ENCODE data around the gene CES2. TPM values are rescaled to one million over a fixed set of nuclear protein-coding genes. Genes with fewer than 3 reads are reported as not detected.

Gene CES2, protein sequence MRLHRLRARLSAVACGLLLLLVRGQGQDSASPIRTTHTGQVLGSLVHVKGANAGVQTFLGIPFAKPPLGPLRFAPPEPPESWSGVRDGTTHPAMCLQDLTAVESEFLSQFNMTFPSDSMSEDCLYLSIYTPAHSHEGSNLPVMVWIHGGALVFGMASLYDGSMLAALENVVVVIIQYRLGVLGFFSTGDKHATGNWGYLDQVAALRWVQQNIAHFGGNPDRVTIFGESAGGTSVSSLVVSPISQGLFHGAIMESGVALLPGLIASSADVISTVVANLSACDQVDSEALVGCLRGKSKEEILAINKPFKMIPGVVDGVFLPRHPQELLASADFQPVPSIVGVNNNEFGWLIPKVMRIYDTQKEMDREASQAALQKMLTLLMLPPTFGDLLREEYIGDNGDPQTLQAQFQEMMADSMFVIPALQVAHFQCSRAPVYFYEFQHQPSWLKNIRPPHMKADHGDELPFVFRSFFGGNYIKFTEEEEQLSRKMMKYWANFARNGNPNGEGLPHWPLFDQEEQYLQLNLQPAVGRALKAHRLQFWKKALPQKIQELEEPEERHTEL
- total RNA-seq: 78.2 and 434 TPM in 2 replicates

DNA sequence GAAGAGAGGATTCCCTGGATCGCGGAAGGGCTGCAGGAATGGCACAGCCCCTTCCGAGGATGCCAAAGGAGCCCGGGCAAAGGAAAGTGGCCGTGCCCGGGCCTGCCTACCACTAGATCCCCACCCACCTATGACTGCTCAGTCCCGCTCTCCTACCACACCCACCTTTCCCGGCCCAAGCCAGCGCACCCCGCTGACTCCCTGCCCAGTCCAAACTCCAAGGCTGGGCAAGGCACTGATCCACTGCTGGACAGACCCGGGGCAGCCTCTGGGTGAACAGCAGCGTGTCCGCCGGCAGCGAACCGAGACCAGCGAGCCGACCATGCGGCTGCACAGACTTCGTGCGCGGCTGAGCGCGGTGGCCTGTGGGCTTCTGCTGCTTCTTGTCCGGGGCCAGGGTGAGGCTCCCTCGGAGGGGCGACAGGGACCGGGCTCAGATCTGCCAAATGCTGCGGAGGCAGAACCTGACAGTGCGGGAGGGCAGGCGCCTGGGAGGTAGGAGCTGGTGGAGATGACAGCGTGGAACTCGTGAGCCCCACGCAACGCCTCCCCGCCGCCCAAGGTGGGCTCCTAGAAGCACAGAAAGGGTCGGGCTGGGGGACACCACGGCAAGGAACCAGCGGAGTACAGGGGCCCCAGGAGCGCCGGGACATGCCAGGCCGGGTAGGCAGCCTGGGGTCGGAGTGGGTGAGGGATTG is at the start of gene CES2:
Gene CES2 (plus strand): TSS at position 203 of the 698 bp plus-strand sequence. CDS start 120 bp downstream, at position 323.
- DNase-seq (ENCODE audit: low read depth): peak; percentile 80
- peaks cover 23% of the 10 kb centered on the region for H3K36me3 ChIP-seq (ENCODE audit: control insufficient read depth, insufficient read depth, low read length)
- no peak for FAIRE-seq
- TF ChIP-seq, protein P1, sequence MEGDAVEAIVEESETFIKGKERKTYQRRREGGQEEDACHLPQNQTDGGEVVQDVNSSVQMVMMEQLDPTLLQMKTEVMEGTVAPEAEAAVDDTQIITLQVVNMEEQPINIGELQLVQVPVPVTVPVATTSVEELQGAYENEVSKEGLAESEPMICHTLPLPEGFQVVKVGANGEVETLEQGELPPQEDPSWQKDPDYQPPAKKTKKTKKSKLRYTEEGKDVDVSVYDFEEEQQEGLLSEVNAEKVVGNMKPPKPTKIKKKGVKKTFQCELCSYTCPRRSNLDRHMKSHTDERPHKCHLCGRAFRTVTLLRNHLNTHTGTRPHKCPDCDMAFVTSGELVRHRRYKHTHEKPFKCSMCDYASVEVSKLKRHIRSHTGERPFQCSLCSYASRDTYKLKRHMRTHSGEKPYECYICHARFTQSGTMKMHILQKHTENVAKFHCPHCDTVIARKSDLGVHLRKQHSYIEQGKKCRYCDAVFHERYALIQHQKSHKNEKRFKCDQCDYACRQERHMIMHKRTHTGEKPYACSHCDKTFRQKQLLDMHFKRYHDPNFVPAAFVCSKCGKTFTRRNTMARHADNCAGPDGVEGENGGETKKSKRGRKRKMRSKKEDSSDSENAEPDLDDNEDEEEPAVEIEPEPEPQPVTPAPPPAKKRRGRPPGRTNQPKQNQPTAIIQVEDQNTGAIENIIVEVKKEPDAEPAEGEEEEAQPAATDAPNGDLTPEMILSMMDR (IDR thresholded peaks at IDR 0.05; ENCODE audit: insufficient read depth, low read length, severe bottlenecking): no peak
- H3K27me3 ChIP-seq (ENCODE audit: control insufficient read depth, insufficient read depth, low read length): no peaks in the 10 kb centered on the region
- H3K4me3 ChIP-seq (ENCODE audit: low read depth, low read length): peak within 1 kb of the TSS; percentile 95

DNA sequence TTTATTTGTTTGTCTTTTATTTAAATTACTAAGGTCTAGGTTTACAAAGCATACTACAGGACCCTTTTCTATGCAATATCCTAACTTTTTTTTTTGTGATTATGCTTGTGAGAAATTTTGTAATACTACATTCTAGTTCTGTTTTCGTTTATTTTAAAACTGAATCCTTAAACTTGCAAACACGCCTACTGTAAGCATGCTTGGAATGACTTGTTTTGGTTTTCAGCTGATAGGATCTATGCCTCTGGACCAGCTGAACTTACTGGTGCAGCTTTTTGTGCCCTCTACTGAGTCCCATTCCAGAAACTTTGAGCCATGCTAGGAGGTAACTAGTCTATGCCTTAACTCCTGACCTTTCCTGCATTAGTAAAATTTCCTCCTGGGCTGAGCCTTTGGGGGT is 49.0 kb upstream of the CES2 start:
- Histone ChIP-seq H3K27me3 (ENCODE audit: control insufficient read depth, insufficient read depth, low read length) (no peaks in the 10 kb centered on the region), H3K36me3 (ENCODE audit: control insufficient read depth, insufficient read depth, low read length) (peaks cover 10% of the 10 kb centered on the region), H3K4me3 (ENCODE audit: low read depth, low read length) (no peak overlapping the region)
- TF ChIP-seq, protein P1 (IDR thresholded peaks at IDR 0.05; ENCODE audit: insufficient read depth, low read length, severe bottlenecking): no peak
- FAIRE-seq: no peak
- DNase-seq (ENCODE audit: low read depth): no peak

DNA sequence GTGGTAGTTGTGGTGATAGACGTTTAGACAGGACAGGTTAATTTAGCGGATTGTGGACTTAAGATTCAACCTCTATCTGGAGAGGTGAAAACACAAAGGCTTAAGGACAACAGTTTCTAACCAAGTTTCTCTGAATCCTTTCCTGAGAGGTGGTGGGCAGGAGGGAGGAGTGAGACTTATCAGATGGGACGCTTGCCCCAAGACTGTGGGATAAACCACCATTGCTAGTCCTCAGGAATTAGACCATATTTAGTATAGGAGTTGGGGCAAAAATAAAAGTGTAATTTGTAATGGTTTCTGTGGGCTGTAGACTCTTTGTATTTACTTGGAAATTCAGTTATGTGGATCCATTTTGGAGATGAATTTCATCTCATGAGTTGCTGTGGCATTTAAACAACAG is 48.4 kb upstream of the CES2 start:
- FAIRE-seq (no peak), DNase-seq (ENCODE audit: low read depth) (no peak)
- Histone ChIP-seq H3K4me3 (ENCODE audit: low read depth, low read length) (no peak overlapping the region), H3K36me3 (ENCODE audit: control insufficient read depth, insufficient read depth, low read length) (peaks cover 10% of the 10 kb centered on the region), H3K27me3 (ENCODE audit: control insufficient read depth, insufficient read depth, low read length) (no peaks in the 10 kb centered on the region)
- TF ChIP-seq, protein P1 (IDR thresholded peaks at IDR 0.05; ENCODE audit: insufficient read depth, low read length, severe bottlenecking): no peak

DNA sequence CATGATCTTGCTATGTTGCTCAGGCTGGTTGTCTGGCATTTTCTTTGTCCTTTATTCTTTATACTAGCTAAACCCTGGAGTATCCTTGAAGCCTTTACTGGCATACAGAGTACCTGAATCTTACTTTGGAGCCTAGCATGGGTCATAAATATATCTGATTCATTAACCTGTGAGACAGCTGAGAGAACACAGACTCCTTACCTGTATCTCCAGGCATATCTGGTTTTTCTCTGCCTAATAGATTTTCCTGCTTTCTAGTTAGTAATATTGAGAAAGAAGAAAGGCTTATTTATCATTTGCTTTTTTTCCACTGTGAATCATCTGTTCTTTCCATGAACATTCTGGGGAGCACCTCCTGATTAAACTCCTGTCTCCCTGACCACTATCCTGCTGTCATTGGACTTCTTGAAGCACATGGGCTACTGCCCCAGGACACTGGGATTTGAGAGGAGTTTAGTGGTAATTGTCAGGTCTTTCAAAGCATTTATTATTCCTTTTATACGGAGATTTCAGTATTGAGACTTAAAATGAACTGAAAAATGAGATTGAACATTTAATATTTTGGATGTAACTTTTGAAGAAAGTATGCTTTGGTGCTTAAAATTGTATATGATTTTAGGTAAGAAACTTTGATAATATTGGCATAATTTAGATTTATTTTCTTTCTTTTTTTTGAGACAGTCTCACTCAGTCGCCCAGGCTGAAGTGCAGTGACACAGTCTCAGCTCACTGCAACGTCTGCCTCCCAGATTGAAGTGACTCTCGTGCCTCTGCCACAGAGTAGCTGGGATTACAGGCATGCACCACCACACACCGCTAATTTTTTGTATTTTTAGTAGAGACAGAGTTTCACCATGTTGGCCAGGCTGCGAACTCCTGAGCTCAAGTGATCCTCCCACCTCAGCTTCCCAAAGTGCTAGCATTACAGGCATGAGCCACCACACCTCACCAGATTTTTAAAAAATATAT is 46.4 kb upstream of the CES2 start:
- FAIRE-seq (no peak), DNase-seq (ENCODE audit: low read depth) (no peak)
- no peak overlapping the region for H3K4me3 ChIP-seq (ENCODE audit: low read depth, low read length)
- no peaks in the 10 kb centered on the region for H3K27me3 ChIP-seq (ENCODE audit: control insufficient read depth, insufficient read depth, low read length)
- H3K36me3 ChIP-seq (ENCODE audit: control insufficient read depth, insufficient read depth, low read length): peaks cover 10% of the 10 kb centered on the region
- TF ChIP-seq, protein P1 (IDR thresholded peaks at IDR 0.05; ENCODE audit: insufficient read depth, low read length, severe bottlenecking): no peak

DNA sequence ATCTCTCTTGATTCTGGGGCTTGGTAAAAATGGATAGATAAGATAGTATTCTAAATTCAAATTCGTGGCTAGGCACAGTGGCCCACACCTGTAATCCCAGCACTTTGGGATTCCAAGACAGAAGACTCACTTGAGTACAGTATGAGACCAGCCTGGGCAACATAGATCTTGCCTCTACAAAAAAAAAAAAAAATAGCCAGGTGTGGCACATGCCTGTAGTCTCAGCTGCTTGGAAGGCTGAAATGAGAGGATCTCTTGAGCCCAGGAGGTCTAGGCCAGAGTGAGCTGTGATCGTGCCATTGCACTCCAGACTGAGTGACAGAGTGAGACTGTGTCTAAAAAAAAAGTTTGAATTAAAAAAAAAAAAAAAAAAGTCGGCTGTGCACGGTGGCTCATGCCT is 45.7 kb upstream of the CES2 start:
- TF ChIP-seq, protein P1 (IDR thresholded peaks at IDR 0.05; ENCODE audit: insufficient read depth, low read length, severe bottlenecking): no peak
- FAIRE-seq: no peak

More for the DNA sequence above, 45.7 kb upstream of the CES2 start:
- DNase-seq (ENCODE audit: low read depth): no peak
- peaks cover 9% of the 10 kb centered on the region for H3K36me3 ChIP-seq (ENCODE audit: control insufficient read depth, insufficient read depth, low read length)
- H3K27me3 ChIP-seq (ENCODE audit: control insufficient read depth, insufficient read depth, low read length): no peaks in the 10 kb centered on the region
- H3K4me3 ChIP-seq (ENCODE audit: low read depth, low read length): no peak overlapping the region

Measured in bronchial epithelial cell (primary cell).